Smooth muscle cell (in vitro differentiated cells): ENCODE data around the gene VIPR2. TPM values are rescaled to one million over a fixed set of nuclear protein-coding genes. Genes with fewer than 3 reads are reported as not detected.
"Not testable (repeated sequence)": the region's sequence is repeated elsewhere in the genome, so short reads cannot be mapped to it uniquely, and the experiment has no call there.

Experiments used
- DNase-seq: peaks from one replicate; lab custom pipeline; 2025; ENCODE audit not compliant: unreplicated experiment; lab: John Stamatoyannopoulos, UW
- H2AFZ ChIP-seq: fragments of 200-600 bp; sonication (generic); 2 replicates; pipeline ENCODE4 v1.6.0; 2016; ENCODE audit warnings: antibody characterized with exemption, low read depth, mild to moderate bottlenecking
- H3F3A ChIP-seq: fragments of 200-600 bp; sonication (generic); 2 replicates; pipeline ENCODE4 v1.6.0; 2017; ENCODE audit warnings: antibody characterized with exemption, low read depth
- H3K27ac ChIP-seq: fragments of 200-600 bp; sonication (generic); 2 replicates; pipeline ENCODE4 v1.5.1; 2016; ENCODE audit warnings: low read depth, mild to moderate bottlenecking
- H3K27me3 ChIP-seq: fragments of 200-600 bp; sonication (generic); 2 replicates; pipeline ENCODE4 v1.6.1; 2016; ENCODE audit warnings: low read depth, mild to moderate bottlenecking
- H3K36me3 ChIP-seq: fragments of 200-600 bp; sonication (generic); 2 replicates; pipeline ENCODE4 v1.5.1; 2016; ENCODE audit warnings: low read depth
- H3K4me1 ChIP-seq: fragments of 200-600 bp; sonication (generic); 2 replicates; pipeline ENCODE4 v1.5.1; 2016; ENCODE audit warnings: low read depth
- H3K4me2 ChIP-seq: fragments of 200-600 bp; sonication (generic); 2 replicates; pipeline ENCODE4 v1.6.0; 2016; ENCODE audit warnings: mild to moderate bottlenecking
- H3K4me3 ChIP-seq: fragments of 200-600 bp; sonication (generic); 2 replicates; pipeline ENCODE4 v1.5.1; 2016; ENCODE audit warnings: mild to moderate bottlenecking
- H3K79me2 ChIP-seq: fragments of 200-600 bp; sonication (generic); 2 replicates; pipeline ENCODE4 v1.6.0; 2016; ENCODE audit warnings: low read depth, mild to moderate bottlenecking
- H3K9ac ChIP-seq: fragments of 200-600 bp; sonication (generic); 2 replicates; pipeline ENCODE4 v1.6.0; 2016; ENCODE audit warnings: low read depth
- H3K9me3 ChIP-seq: fragments of 200-600 bp; sonication (generic); replicated peaks from 2 replicates; pipeline ENCODE4 v1.5.1; 2016; ENCODE audit warnings: low read depth
- H4K20me1 ChIP-seq: fragments of 200-600 bp; sonication (generic); 2 replicates; pipeline ENCODE4 v1.6.0; 2016; ENCODE audit warnings: low read depth
- WGBS: methylation state at CpG from one replicate; pipeline ENCODE4 v1.1.7; 2016; ENCODE audit warnings: low lambda C conversion rate; 5-methylcytosine and 5-hydroxymethylcytosine counted together
- polyA plus RNA-seq: library from polyadenylated mRNA; unstranded; fragments of >200 nt; fragmentation: Nextera tagmentation; extraction: Ambion mirVana; gene quantifications from 2 replicates; pipeline ENCODE4 v1.2.1, GENCODE V29; 2016
- total RNA-seq: library from RNA; depleted of rRNA; stranded (reverse); fragments of >200 nt; gene quantifications from 2 replicates; pipeline ENCODE4 v1.2.3, GENCODE V29; 2014
- TF ChIP-seq, protein P1 (sequence below): fragments of 200-600 bp; sonication (generic); IDR thresholded peaks from 2 replicates; pipeline ENCODE4 v1.5.1; 2017; ENCODE audit warnings: borderline replicate concordance, mild to moderate bottlenecking, antibody characterized with exemption; ENCODE audit not compliant: insufficient read depth, poor library complexity, severe bottlenecking

VIPR2 gene
- total and polyA plus RNA-seq, 2 experiments from 2014 or later: not detected

DNA sequence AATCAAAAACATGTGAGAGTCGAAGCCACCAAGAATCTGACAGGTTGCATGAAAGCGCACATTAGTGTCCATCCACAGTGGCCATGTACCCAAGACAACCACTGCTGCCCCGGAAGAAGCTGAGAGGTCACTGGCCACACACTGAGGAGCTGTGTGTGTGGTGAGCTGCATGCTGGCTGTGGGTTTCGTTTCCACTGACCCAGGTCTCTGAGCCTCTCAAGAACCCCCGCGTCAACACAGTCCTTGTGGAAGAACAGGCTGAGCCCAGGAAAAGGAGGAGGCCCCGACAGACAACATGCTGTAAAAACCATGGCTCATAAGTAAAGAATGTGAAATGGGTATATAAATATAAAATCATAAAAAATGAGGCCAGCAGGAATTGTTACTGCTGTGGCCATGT lies 8.2 kb downstream of the VIPR2 start:
- Histone ChIP-seq H3K36me3 (no peaks in the 10 kb centered on the region), H3K79me2 (no peaks in the 10 kb centered on the region), H3K4me1 (peaks cover 7% of the 10 kb centered on the region), H3K27ac (no peak overlapping the region), H2AFZ (no peak overlapping the region), H3F3A (no peaks in the 10 kb centered on the region), H3K4me3 (no peak overlapping the region), H3K4me2 (no peak overlapping the region), H3K27me3 (peaks cover 10% of the 10 kb centered on the region), H3K9ac (no peak overlapping the region), H4K20me1 (no peaks in the 10 kb centered on the region), H3K9me3 (no peaks in the 10 kb centered on the region)
- TF ChIP-seq, protein P1, sequence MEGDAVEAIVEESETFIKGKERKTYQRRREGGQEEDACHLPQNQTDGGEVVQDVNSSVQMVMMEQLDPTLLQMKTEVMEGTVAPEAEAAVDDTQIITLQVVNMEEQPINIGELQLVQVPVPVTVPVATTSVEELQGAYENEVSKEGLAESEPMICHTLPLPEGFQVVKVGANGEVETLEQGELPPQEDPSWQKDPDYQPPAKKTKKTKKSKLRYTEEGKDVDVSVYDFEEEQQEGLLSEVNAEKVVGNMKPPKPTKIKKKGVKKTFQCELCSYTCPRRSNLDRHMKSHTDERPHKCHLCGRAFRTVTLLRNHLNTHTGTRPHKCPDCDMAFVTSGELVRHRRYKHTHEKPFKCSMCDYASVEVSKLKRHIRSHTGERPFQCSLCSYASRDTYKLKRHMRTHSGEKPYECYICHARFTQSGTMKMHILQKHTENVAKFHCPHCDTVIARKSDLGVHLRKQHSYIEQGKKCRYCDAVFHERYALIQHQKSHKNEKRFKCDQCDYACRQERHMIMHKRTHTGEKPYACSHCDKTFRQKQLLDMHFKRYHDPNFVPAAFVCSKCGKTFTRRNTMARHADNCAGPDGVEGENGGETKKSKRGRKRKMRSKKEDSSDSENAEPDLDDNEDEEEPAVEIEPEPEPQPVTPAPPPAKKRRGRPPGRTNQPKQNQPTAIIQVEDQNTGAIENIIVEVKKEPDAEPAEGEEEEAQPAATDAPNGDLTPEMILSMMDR: no peak
- WGBS: 69% methylated on average over 7 of the region's 7 CpGs
- DNase-seq: no peak

DNA sequence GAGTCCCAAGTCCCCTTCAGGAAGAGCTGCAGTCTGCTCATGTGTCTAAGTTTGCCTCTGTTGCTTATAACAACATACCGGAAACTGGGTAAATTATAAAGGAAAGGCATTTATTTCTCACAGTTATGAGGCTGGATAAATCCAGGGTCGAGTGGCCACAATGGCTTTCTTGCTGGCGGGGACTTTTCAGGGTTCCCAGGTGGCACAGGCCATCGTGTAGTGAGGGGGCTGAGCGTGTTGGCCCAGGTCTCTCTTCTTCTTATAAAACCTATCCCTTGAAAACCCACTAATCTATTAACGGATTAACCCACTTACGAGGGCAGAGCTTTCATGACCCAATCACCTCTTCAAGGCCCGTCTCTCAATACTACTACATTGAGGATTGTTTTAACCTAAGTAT lies 8.7 kb downstream of the VIPR2 start:
- no peak overlapping the region for H3K27ac ChIP-seq
- H3K4me2 ChIP-seq: no peak overlapping the region
- TF ChIP-seq, protein P1: no peak
- peaks cover 2% of the 10 kb centered on the region for H3K4me1 ChIP-seq
- H4K20me1 ChIP-seq: no peaks in the 10 kb centered on the region
- H3K9me3 ChIP-seq: no peaks in the 10 kb centered on the region
- H3K4me3 ChIP-seq: no peak overlapping the region
- H2AFZ ChIP-seq: no peak overlapping the region
- H3F3A ChIP-seq: no peaks in the 10 kb centered on the region
- H3K27me3 ChIP-seq: peaks cover 6% of the 10 kb centered on the region
- WGBS: 95% methylated on average over 8 of the region's 8 CpGs
- H3K79me2 ChIP-seq: no peaks in the 10 kb centered on the region
- no peak for DNase-seq
- H3K36me3 ChIP-seq: no peaks in the 10 kb centered on the region
- H3K9ac ChIP-seq: no peak overlapping the region

DNA sequence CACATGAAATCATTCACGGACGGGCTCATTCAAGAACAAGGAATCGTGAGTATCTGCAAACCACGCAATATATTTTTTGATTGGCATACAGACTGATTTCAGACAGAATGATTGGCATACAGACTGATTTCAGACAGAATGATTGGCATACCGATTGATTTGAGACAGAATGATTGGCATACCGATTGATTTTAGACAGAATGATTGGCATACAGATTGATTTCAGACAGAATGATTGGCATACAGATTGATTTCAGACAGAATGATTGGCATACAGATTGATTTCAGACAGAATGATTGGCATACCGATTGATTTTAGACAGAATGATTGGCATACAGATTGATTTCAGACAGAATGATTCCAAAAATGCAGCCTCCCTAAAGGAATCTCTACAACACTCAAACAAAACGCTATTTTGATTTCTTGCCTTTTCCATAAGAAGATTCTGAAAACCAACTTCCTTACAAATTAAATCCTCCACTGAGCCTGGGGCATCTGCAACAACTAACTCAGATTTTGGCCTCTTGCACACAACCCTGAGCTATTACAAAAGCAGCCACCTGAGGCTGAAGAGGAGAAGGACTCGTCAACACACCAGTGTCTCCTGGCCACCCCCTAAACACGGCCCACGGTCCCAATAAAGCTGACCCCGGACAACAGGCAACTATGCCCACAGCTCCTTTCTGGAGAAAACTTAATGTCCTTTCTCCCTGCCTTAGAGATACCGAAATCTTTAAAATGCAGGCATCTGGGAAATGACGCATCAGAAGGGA lies 11.8 kb downstream of the VIPR2 start:
- not testable (repeated sequence) for H3K9ac ChIP-seq, H4K20me1 ChIP-seq, H3K4me2 ChIP-seq, H3K79me2 ChIP-seq, H3K9me3 ChIP-seq, H3K4me3 ChIP-seq, H3K27me3 ChIP-seq, H3F3A ChIP-seq, H3K27ac ChIP-seq, H2AFZ ChIP-seq, DNase-seq, H3K36me3 ChIP-seq, H3K4me1 ChIP-seq
- WGBS: 91% methylated on average over 13 of the region's 14 CpGs

DNA sequence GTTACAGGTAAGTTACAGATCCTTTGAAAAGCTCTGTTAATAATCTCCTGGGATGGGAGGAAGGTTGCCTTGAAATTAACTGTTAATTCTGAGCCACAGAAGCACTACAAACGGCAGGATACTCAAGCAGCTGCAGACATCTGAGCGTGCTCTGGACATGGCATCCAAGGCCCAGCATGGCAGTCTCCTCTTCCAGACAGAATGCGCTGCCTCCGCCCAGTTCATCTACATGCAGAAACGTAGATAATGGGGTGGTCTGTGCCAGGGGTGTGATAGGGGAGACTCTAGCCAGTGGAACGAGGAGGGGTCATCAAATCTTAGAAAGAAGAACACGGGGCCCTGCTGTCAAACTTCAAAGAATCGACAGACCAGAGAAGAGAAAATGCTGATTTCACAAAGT lies 13.8 kb downstream of the VIPR2 start:
- no peaks in the 10 kb centered on the region for H3K4me1 ChIP-seq
- H4K20me1 ChIP-seq: no peaks in the 10 kb centered on the region
- no peak overlapping the region for H3K9ac ChIP-seq
- no peak overlapping the region for H3K4me3 ChIP-seq
- no peaks in the 10 kb centered on the region for H3F3A ChIP-seq
- no peak overlapping the region for H2AFZ ChIP-seq
- no peak overlapping the region for H3K4me2 ChIP-seq
- no peak overlapping the region for H3K27ac ChIP-seq
- H3K36me3 ChIP-seq: no peaks in the 10 kb centered on the region
- DNase-seq: no peak
- WGBS: 84% methylated on average over 8 of the region's 8 CpGs
- H3K9me3 ChIP-seq: no peaks in the 10 kb centered on the region
- TF ChIP-seq, protein P1: no peak
- no peaks in the 10 kb centered on the region for H3K27me3 ChIP-seq
- no peaks in the 10 kb centered on the region for H3K79me2 ChIP-seq
